Upper lobe of right lung (tissue), 1 donor: Measurements from ENCODE around the gene GJA4. TPM values are rescaled to one million over a fixed set of nuclear protein-coding genes. Genes with fewer than 3 reads are reported as not detected.

Experiments used
- ATAC-seq: fragments of 200-7000 bp; cut with Tn5 transposase; one replicate; pipeline ENCODE4 v1.9.1; 2020; ENCODE audit warnings: mild to moderate bottlenecking, moderate library complexity
- DNase-seq: peaks from one replicate; pipeline ENCODE4 v3.0.0-alpha.2; 2020
- H3K27ac ChIP-seq: fragments of 200-600 bp; one replicate; pipeline ENCODE4 v1.8.0; 2022
- H3K27me3 ChIP-seq: fragments of 200-600 bp; one replicate; pipeline ENCODE4 v1.8.0; 2022; ENCODE audit warnings: mild to moderate bottlenecking
- H3K36me3 ChIP-seq: fragments of 200-600 bp; one replicate; pipeline ENCODE4 v1.8.0; 2022
- H3K4me1 ChIP-seq: fragments of 200-600 bp; one replicate; pipeline ENCODE4 v1.8.0; 2022
- H3K4me3 ChIP-seq: fragments of 200-600 bp; one replicate; pipeline ENCODE4 v1.8.0; 2022; ENCODE audit warnings: mild to moderate bottlenecking
- H3K9me3 ChIP-seq: fragments of 200-600 bp; one replicate; pipeline ENCODE4 v1.8.0; 2022
- CTCF ChIP-seq: fragments of 200-600 bp; IDR thresholded peaks from one replicate; pipeline ENCODE4 v1.8.0; 2022; ENCODE audit warnings: antibody characterized with exemption
- intact Hi-C: fragments of 100-400 bp; cut with DNase I; formaldehyde crosslinking; loops from one replicate; pipeline ENCODE4 v1.11.0; 2022
- total RNA-seq: library from RNA; stranded (reverse); fragmentation: NEBNext Ultra II Directional; extraction: Animal tissue kit (Norgen Biotek cat#: 25700); gene quantifications from one replicate; pipeline ENCODE4 v1.2.1, GENCODE V29; 2021
- donor health status: DM: no; HTN: yes; CAD: no; lungs with severe emphysema.

Gene GJA4
- total RNA-seq, 1 donor from 2014 or later, result 20.0 TPM

GRCh38 chr1:34824817-34825454, 32.1 kb downstream of the GJA4 start:
- Histone ChIP-seq H3K4me3 (no peak overlapping the region), H3K9me3 (no peaks in the 10 kb centered on the region), H3K36me3 (no peaks in the 10 kb centered on the region), H3K27me3 (no peaks in the 10 kb centered on the region), H3K4me1 (peaks cover 12% of the 10 kb centered on the region), H3K27ac (no peak overlapping the region)
- ATAC-seq, result no peak
- intact Hi-C loops, result no loop called here
- no peak for DNase-seq
- TF ChIP-seq CTCF, result no peak

GRCh38 chr1:34825455-34826091, 32.8 kb downstream of the GJA4 start:
- H3K27me3 ChIP-seq, result no peaks in the 10 kb centered on the region
- H3K9me3 ChIP-seq, result no peaks in the 10 kb centered on the region
- ATAC-seq, result peak; percentile 89
- intact Hi-C loops, result no loop called here
- peaks cover 12% of the 10 kb centered on the region for H3K4me1 ChIP-seq
- no peak overlapping the region for H3K27ac ChIP-seq
- peak; percentile 67 for DNase-seq
- H3K36me3 ChIP-seq, result no peaks in the 10 kb centered on the region
- no peak for TF ChIP-seq CTCF
- no peak overlapping the region for H3K4me3 ChIP-seq

GRCh38 chr1:34827341-34827941, 34.6 kb downstream of the GJA4 start:
- peaks cover 12% of the 10 kb centered on the region for H3K4me1 ChIP-seq
- H3K27ac ChIP-seq, result no peak overlapping the region
- intact Hi-C loops, result no loop called here
- H3K4me3 ChIP-seq, result no peak overlapping the region
- H3K27me3 ChIP-seq, result no peaks in the 10 kb centered on the region
- ATAC-seq (no peak), DNase-seq (no peak)
- no peaks in the 10 kb centered on the region for H3K36me3 ChIP-seq
- TF ChIP-seq CTCF, result no peak
- H3K9me3 ChIP-seq, result no peaks in the 10 kb centered on the region

GRCh38 chr1:34828611-34829010, 35.8 kb downstream of the GJA4 start:
- ATAC-seq (no peak), DNase-seq (no peak)
- no peak for TF ChIP-seq CTCF
- Histone ChIP-seq H3K9me3 (no peaks in the 10 kb centered on the region), H3K4me1 (peaks cover 12% of the 10 kb centered on the region), H3K4me3 (no peak overlapping the region), H3K27me3 (no peaks in the 10 kb centered on the region), H3K27ac (no peak overlapping the region), H3K36me3 (no peaks in the 10 kb centered on the region)
- intact Hi-C loops, result no loop called here

- Histone ChIP-seq H3K9me3 (no peaks in the 10 kb centered on the region), H3K4me1 (peaks cover 12% of the 10 kb centered on the region), H3K36me3 (no peaks in the 10 kb centered on the region), H3K27ac (no peak overlapping the region), H3K27me3 (no peaks in the 10 kb centered on the region), H3K4me3 (no peak overlapping the region)
- intact Hi-C loops, result no loop called here
- TF ChIP-seq CTCF, result no peak
- ATAC-seq, result no peak
- no peak for DNase-seq
These were observed 36.5 kb downstream of the GJA4 start for GRCh38 chr1:34829250-34829649.
